ENCODE results near the gene TMED1.
"Not testable (repeated sequence)": the region's sequence is repeated elsewhere in the genome, so short reads cannot be mapped to it uniquely, and the experiment has no call there.

The TMED1 gene, protein sequence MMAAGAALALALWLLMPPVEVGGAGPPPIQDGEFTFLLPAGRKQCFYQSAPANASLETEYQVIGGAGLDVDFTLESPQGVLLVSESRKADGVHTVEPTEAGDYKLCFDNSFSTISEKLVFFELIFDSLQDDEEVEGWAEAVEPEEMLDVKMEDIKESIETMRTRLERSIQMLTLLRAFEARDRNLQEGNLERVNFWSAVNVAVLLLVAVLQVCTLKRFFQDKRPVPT

GRCh38 chr19:10835754-10836478, at the start of gene TMED1:
TSS of gene TMED1 (minus strand) at chr19:10836212. CDS start at chr19:10836191, 21 bp downstream.
- DNase-seq = peak; percentile 87

DNA sequence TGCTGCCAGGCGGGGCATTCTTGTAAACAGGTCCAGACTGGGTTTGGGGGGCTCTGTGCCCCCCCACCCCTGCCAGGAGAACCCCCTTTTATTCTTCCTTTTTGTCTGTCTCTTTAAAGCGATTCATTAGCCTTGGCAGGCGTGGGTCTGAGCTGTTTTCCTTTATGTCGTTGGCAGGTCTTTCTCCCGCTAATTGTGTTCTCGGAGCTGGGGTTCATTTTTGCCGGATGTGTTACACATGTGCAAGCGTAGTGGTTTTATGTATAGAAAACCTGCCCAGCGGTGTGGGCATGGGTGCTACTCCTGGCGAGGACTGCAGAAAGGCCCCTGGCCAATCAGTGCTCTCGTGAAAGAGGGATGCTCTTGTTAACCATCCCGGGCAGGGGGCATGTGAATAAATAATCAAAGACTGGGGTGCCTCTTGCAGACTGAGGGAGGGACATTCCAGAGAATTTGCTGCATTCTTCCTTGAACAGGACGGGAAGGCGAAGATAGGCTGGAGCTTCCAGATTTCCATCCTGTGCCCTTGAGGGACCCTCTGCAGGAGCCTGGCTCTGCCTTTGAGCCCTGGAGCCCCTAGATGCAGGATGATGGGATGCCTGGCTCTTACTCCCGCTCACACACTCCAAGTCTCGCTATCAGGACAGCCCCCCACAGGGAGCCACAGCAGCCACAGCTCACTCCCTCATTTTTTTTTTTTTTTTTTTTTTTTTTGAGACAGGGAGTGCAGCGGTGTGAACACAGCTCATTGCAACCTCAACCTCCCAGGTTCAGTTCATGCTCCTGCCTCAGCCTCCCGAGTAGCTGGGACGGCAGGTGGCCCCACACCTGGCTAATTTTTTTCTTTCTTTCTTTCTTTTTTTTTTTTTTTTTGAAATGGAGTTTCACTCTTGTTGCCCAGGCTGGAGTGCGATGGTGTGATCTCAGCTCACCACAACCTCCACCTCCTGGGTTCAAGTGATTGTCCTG, 49.5 kb upstream of the TMED1 start:
- DNase-seq = no peak

DNA sequence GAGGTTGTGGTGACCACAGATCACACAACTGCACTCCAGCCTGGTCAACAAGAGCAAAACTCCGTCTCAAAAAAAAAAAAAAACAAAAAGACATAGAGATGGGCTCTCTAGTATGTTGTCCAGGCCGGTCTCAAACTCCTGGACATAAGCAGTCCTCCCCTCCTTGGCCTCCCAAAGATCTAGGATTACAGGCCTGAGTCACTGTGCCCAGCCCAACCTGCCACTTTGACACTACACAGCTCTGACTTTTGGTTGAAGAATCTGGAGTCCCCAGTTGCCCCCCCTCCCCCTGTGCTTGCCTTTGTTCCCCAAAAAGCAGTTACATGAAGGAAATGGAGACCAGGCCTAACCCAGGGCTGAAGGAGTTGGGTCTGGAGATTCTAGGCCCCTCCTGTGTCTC, 48.3 kb upstream of the TMED1 start:
- DNase-seq = no peak

- DNase-seq = no peak
These were observed 46.1 kb upstream of the TMED1 start for GRCh38 chr19:10882108-10882457.

DNA sequence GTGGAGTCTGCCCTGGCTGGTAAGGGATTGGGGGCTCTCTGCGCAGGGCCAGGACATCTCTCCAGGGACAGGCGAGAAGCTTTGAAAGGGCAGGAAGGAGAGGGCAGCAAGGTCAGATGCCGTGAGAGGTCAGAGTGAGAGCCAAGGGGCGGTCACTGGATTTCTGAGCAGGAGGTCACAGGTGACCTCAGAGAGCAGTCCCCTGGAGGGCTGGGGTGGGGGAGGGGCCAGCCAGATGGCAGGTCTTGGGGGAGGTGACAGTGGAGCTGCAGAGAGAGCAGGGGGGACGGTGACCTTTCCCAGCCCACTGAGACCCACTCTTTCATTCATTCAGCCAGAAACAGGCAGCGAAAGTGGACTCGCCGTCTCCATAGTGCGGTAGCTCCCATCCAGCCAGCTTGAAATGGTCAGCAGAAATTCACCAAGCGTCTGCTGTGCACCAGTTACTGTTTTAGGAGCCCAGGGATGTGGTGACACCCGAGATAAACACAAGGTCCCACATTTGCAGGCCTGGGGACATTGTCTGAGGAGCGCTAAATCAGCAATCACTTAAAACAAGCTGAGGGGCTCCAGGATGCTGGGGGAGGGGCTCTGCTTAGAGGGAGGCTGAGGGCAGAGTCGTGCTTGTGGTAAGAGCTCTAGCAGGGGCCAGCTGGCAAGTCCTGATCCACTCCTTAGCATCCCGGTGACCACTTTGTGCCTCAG, 45.5 kb upstream of the TMED1 start:
- DNase-seq = no peak

- DNase-seq = no peak
These were observed 42.2 kb upstream of the TMED1 start for GRCh38 chr19:10878253-10878652.

DNA sequence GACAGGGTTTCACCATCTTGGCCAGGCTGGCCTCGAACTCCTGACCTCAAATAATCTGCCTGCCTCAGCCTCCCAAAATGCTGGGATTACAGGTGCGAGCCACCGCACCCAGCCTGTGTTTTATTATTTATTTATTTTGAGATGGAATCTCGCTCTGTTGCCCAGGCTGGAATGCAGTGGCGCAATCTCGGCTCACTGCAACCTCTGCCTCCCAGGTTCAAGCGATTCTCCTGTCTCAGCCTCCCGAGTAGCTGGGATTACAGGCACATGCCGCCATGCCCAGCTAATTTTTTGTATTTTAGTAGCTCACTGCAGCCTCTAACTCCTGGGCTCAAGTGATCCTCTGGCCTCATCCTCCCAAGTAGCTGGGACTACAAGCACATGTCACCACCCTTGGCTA, 41.6 kb upstream of the TMED1 start:
- DNase-seq = not testable (repeated sequence)

DNA sequence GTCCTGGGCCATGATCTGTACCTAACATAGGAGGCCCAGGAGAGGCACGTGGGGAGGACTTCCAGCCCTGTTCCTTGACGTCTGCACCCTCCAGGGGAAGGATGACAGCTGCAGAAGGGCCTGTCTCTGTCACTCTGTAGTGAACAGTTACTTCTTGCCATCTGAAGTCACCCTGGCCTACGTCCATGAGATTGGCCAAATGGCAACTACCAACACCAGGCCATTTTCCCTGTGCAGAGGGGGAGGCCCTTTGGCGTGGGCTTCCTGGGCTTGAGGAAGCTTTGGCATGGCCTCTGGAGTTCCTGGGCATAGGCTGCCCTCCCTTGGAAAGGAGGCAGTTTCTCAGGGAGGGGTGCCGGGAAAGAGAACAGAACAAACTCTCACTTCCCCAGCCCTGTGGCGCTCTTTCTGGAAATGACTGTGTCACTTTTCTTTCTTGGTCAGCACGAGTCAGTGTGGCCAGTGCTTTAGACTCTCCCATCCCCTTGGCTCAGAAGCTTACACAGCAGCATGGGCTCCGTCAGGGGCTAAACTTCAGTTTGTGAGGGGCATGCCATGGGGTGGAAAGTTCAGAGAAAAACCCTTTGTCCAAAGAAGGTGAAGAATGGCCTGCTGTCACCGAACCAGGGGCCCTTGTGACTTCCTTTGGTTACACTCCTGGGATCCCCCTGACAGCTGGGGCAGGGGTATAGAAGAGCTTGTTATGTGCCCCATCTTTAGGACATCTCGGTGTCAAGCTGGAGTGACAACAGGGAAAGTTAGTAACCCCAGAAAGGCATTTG, 40.6 kb upstream of the TMED1 start:
- no peak for DNase-seq

DNA sequence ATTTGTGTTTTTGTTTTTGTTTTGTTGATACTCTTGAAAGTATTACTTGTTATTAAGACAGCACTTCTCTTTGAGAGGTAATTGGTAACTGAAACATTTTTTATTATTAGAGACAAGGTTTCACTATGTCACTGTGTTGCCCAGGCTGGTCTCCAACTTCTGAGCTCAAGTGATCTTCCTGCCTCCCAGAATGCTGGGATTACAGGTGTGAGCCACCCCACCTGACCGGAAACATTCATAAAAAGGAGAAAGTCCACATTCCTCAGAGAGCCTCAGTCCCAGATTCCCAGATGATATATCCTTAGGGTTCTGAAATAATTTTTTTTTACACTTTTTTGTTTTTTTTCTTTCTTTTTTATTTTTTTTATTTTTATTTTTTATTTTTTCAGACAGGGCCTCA, 38.0 kb upstream of the TMED1 start:
- no peak for DNase-seq

DNA sequence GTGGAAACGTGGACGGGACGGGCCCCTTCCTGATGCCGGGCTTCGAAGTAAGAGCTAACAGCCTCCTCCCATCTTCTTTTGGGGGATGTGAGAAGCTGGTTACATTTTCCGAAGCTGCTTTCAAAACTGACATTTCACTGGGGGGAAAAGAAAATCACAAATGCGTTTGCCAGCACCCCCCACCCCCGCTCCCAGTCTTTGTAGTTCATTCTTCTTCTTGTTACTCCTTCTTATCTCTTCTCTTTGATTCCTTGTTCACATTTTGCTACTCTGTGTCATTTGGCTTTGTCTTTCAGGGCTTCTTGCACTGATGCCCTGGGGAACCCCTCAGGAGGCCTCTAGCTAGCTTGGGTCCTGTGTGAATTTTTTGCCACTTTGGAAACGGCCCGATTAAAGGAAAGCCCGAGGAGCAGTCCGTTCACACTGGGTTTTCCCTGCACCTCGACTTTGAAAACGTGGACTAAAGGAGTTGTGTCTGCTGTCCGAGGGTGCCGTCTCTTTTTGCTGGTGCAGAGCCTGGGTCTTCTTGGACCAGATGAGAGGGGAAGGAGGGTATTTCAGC, 36.6 kb upstream of the TMED1 start:
- DNase-seq = no peak

DNA sequence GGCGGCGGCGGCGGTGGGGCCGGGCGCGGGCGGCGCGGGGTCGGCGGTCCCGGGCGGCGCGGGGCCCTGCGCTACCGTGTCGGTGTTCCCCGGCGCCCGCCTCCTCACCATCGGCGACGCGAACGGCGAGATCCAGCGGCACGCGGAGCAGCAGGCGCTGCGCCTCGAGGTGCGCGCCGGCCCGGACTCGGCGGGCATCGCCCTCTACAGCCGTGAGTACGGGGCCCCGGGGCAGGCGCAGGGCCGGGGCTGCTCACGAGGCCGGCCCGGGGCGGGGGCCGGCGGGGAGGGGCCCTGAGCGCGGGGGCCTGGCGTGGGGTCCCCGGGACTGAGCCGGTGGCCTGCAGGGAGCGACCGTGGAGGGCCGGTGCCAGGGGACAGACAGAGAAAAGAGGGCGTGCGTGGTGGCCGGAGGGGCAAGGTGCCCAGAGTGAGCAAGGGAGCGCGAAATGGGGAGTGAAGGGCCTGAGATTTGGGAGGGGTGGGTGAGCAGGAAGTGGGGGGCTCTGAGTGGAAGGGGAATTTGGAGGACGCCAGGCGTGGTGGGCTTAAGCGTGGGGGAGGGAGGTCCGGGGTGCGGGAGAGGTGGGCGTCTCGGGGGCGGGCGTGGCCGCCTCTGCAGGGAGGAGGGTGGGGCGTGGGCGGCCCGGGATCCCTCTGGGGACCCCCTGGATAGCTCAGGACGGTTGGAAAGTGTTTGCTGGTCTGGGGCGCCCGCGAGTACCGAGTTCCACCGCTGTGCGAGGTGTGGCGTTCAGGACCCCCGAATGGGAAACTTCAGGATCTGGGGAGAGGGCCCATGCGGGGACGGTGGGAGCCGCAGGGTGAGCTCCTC, 35.9 kb upstream of the TMED1 start:
- DNase-seq = no peak

DNA sequence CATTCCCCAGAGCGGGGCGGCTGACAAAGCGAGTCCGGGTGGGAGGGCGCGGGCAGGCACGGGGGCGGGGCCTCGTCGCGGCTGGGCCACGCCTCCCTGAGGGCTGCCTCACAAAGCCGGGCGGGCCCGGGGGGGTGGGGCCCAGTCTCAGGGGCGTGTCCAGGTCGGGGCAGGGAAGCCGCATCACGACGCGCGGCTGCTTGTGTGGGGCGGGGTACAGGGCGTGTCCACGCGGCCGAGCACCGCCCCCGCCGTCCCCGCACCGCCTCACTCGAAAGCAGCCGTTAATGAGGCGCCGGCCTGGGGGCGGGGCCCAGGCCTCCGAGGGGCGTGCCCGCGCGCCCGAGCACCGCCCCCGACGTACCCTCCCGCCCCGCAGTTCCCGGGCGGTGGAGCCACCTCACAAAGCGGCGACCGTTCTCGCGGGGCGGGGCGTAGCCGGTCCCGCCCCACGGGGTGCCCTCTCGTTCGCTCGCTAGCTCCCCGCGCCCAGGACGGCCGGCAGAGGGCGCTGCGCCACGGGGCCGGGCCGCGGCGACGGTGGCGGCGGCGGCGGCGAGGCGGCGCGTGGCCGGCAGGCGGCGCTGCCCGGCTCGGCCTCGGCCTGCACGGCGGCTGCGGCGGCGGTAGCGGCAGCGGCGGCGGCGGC, 35.1 kb upstream of the TMED1 start, which contains the start of gene CARM1:
Gene CARM1, plus strand, starts transcription at position 599 of the 649 bp plus-strand sequence. CDS start 150 bp downstream, outside the sequence.
- DNase-seq = peak; percentile 85

DNA sequence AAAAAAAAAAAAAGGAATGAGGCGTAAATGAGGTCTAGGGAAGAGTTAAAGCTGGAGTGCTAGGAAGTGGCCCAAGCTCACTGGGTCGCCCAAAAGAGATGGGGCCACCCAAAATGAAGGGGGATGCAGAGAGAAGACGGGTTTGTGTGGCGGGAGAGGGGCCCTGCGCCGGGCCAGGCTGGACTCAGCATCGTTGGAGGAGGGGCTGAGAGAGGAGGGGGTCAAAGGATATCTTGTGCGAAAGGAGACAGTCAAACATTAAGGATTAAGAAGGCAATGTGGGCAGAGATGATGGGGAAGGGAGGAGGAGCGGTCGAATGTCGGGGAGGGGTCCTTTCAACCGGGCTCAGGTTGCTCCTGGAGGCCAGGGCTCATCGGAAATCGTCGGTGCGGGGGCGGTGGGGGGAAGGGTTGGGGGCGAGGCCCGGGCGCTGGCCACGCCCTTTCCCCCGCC, 34.5 kb upstream of the TMED1 start:
- DNase-seq = no peak

DNA sequence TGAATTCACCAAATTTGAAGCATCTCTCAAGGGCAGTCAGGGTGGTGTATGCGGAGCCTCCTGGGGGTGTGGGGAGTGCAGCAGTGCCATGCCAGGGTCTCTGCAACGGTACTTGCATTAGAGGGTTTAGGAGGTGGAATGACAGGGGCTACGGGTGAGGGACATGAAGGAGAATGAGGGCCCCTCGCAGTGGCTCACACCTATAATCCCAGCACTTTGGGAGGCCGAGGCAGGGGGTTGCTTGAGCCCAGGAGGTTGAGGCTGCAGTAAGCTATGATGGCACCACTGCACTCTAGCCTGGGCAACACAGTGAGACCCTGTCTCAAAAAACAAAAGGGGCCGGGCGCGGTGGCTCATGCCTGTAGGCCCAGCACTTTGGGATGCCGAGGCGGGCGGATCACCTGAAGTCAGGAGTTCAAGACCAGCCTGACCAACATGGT, 33.9 kb upstream of the TMED1 start:
- DNase-seq = not testable (repeated sequence)

DNA sequence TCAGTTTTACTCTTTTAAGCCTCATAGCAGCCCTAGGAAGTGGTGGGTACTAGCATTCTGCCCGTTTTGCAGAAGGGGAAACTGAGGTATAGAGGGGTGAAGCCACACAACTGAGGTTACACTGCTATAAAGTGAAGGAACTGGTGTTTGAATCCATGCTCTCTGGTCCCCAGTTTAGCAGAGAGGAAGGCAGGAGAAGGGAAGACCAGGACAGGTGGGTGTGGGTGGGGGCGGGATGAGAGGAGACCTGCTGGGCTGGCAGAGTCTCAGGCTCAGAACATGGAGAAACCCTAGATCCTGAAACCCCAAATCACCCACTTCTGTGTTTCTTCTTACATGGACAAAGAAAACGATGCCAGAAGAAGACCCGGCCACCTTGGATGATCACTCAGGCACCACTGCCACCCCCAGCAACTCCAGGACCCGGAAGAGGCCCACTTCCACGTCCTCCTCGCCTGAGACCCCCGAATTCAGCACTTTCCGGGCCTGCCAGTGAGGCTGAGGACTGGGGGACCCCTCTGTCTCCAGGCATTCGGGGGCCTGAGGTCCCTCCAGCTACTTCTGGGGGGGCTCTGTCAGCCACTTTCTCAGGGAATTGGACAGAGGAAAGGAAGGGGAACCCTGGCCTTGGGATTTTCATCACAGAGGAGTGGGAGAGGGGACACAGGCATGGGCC, 33.0 kb upstream of the TMED1 start:
- DNase-seq = no peak

GRCh38 chr19:10866495-10866894, 30.5 kb upstream of the TMED1 start:
- DNase-seq = no peak

- peak; percentile 24 for DNase-seq
These were observed 28.5 kb upstream of the TMED1 start for GRCh38 chr19:10864538-10864899.

DNA sequence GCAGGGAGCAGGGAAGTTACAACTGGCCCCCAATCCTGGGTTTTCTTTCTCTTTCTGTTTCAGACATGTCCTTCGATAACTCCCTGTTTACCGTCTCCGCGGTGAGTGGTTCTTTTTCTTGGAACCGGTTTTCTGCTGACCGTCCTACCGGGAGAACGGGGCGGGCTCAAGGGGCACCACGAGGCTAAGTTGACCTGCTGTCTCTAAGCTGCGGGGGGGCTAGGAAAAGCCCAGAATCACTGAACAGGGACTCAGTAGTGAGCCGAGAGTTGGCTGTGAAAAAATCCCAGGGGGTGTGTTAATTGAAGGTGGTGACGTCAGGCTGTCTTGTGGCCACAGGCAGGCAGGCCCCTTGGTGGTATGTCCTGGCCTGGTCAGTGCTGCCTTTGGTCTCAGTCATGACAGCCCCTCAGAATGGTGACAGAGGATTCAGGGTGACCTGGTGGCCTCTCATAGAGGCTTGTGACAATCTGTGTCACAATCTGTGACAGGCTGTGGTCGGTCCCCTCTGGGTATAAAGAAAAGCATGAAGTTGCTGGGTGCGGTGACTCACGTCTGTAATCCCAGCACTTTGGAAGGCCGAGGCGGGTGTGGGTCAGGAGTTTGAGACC, 27.2 kb upstream of the TMED1 start:
- no peak for DNase-seq

DNA sequence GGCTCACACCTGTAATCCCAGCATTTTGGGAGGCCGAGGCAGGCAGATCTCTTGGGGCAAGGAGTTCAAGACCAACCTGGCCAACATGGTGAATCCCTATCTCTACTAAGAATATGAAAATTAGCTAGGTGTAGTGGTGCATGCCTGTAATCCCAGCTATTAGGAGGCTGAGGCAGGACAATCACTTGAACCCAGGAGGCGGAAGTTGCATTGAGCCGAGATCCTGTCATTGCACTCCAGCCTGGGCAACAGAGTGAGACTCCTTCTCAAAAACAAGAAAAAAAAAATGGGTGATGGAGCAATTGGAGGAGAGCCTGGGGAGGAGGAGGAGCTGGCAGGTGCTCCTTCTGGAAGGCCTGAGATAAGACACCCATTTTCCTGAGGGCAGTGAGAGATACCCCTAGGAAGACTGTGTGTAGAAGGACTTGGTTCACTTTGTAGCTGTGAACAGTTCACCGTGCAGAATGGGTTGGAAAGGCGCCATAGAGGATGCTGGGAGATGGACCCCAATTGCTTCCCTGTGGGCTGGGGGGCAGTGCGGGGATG, 26.6 kb upstream of the TMED1 start:
- no peak for DNase-seq
